ENCODE measurements around the gene PPM1D. TPM values are rescaled to one million over a fixed set of nuclear protein-coding genes. Genes with fewer than 3 reads are reported as not detected.

Gene PPM1D
- total RNA-seq, 1 experiment from 2014 or later = 14.3 TPM

GRCh38 chr17:60653569-60653968, 53.6 kb downstream of the PPM1D start:
- H3K4me1 Mint-ChIP-seq (ENCODE audit: insufficient read depth, unreplicated experiment) = no peaks in the 10 kb centered on the region
- intact Hi-C loops (cut with micrococcal nuclease) = no loop called here
- H3K9me3 Mint-ChIP-seq (ENCODE audit: unreplicated experiment) = no peaks in the 10 kb centered on the region
- H3K27ac Mint-ChIP-seq (ENCODE audit: low read depth, unreplicated experiment) = no peak overlapping the region
- peaks cover 44% of the 10 kb centered on the region for H3K36me3 Mint-ChIP-seq (ENCODE audit: insufficient read depth, unreplicated experiment)
- no peak overlapping the region for H3K4me3 Mint-ChIP-seq (ENCODE audit: unreplicated experiment)
- no peaks in the 10 kb centered on the region for H3K27me3 Mint-ChIP-seq (ENCODE audit: insufficient read depth, unreplicated experiment)
- DNase-seq (ENCODE audit: unreplicated experiment) = no peak
- no peak for TF ChIP-seq CTCF (IDR thresholded peaks at IDR 0.05; ENCODE audit: unreplicated experiment)
- no TSS peak for BruUV-seq (replicated peaks)
- ChIA-PET CTCF (no interaction called here), POLR2A (interaction anchor here (0.8 to 1.3 kb wide), 3 partner anchors 9 to 54 kb away, joined by 3 read pairs; partner anchors contain the start of gene PPM1D)

GRCh38 chr17:60656499-60656898, 56.5 kb downstream of the PPM1D start:
- H3K27me3 Mint-ChIP-seq (ENCODE audit: insufficient read depth, unreplicated experiment) = no peaks in the 10 kb centered on the region
- ChIA-PET CTCF (no interaction called here), POLR2A (no interaction called here)
- no peak for TF ChIP-seq CTCF (IDR thresholded peaks at IDR 0.05; ENCODE audit: unreplicated experiment)
- no peaks in the 10 kb centered on the region for H3K4me1 Mint-ChIP-seq (ENCODE audit: insufficient read depth, unreplicated experiment)
- H3K36me3 Mint-ChIP-seq (ENCODE audit: insufficient read depth, unreplicated experiment) = peaks cover 25% of the 10 kb centered on the region
- no TSS peak for BruUV-seq (replicated peaks)
- no peak overlapping the region for H3K27ac Mint-ChIP-seq (ENCODE audit: low read depth, unreplicated experiment)
- H3K9me3 Mint-ChIP-seq (ENCODE audit: unreplicated experiment) = no peaks in the 10 kb centered on the region
- intact Hi-C loops (cut with micrococcal nuclease) = no loop called here
- DNase-seq (ENCODE audit: unreplicated experiment) = no peak
- H3K4me3 Mint-ChIP-seq (ENCODE audit: unreplicated experiment) = no peak overlapping the region

GRCh38 chr17:60659156-60659555, 59.2 kb downstream of the PPM1D start:
- Mint-ChIP-seq H3K27me3 (ENCODE audit: insufficient read depth, unreplicated experiment) (no peaks in the 10 kb centered on the region), H3K4me1 (ENCODE audit: insufficient read depth, unreplicated experiment) (no peaks in the 10 kb centered on the region), H3K4me3 (ENCODE audit: unreplicated experiment) (no peak overlapping the region), H3K27ac (ENCODE audit: low read depth, unreplicated experiment) (no peak overlapping the region), H3K9me3 (ENCODE audit: unreplicated experiment) (no peaks in the 10 kb centered on the region), H3K36me3 (ENCODE audit: insufficient read depth, unreplicated experiment) (peaks cover 20% of the 10 kb centered on the region)
- POLR2A ChIA-PET = interaction anchor here (1.3 kb wide), 1 partner anchor 18 kb away, joined by 5 read pairs; the partner anchor contains the start of gene BCAS3
- CTCF ChIA-PET = no interaction called here
- no TSS peak for BruUV-seq (replicated peaks)
- TF ChIP-seq CTCF (IDR thresholded peaks at IDR 0.05; ENCODE audit: unreplicated experiment) = no peak
- no peak for DNase-seq (ENCODE audit: unreplicated experiment)
- intact Hi-C loops (cut with micrococcal nuclease) = no loop called here

- no peak overlapping the region for H3K27ac Mint-ChIP-seq (ENCODE audit: low read depth, unreplicated experiment)
- ChIA-PET CTCF (interaction anchor here (0.6 kb wide), 1 partner anchor 22 kb away, joined by 4 read pairs; no protein-coding TSS in a partner anchor), POLR2A (interaction anchor here (2.1 kb wide), 1 partner anchor 16 kb away, joined by 5 read pairs; the partner anchor contains the start of gene BCAS3)
- intact Hi-C loops (cut with micrococcal nuclease) = no loop called here
- TF ChIP-seq CTCF (IDR thresholded peaks at IDR 0.05; ENCODE audit: unreplicated experiment) = no peak
- H3K27me3 Mint-ChIP-seq (ENCODE audit: insufficient read depth, unreplicated experiment) = no peaks in the 10 kb centered on the region
- H3K4me3 Mint-ChIP-seq (ENCODE audit: unreplicated experiment) = no peak overlapping the region
- H3K9me3 Mint-ChIP-seq (ENCODE audit: unreplicated experiment) = no peaks in the 10 kb centered on the region
- peaks cover 35% of the 10 kb centered on the region for H3K36me3 Mint-ChIP-seq (ENCODE audit: insufficient read depth, unreplicated experiment)
- DNase-seq (ENCODE audit: unreplicated experiment) = no peak
- BruUV-seq (replicated peaks) = no TSS peak
- H3K4me1 Mint-ChIP-seq (ENCODE audit: insufficient read depth, unreplicated experiment) = no peaks in the 10 kb centered on the region
Measured at GRCh38 chr17:60661489-60661888, 61.5 kb downstream of the PPM1D start.
